ENCODE results near the gene OXA1L. TPM values are rescaled to one million over a fixed set of nuclear protein-coding genes. Genes with fewer than 3 reads are reported as not detected.
"Not testable (repeated sequence)": the region's sequence is repeated elsewhere in the genome, so short reads cannot be mapped to it uniquely, and the experiment has no call there.

OXA1L gene
- total RNA-seq, 1 experiment from 2014 or later: 76.5 TPM

GRCh38 chr14:22791301-22791700, 24.8 kb downstream of the OXA1L start:
- H3K27me3 Mint-ChIP-seq (ENCODE audit: unreplicated experiment): no peaks in the 10 kb centered on the region
- DNase-seq: no peak
- no peaks in the 10 kb centered on the region for H3K9me3 Mint-ChIP-seq (ENCODE audit: low read depth, unreplicated experiment)
- no peaks in the 10 kb centered on the region for H3K36me3 Mint-ChIP-seq (ENCODE audit: insufficient read depth, unreplicated experiment)
- no peak overlapping the region for H3K4me3 Mint-ChIP-seq (ENCODE audit: low read depth, unreplicated experiment)
- H3K4me1 Mint-ChIP-seq (ENCODE audit: low read depth, unreplicated experiment): peaks cover 12% of the 10 kb centered on the region
- intact Hi-C loops (cut with micrococcal nuclease; ENCODE audit: unreplicated experiment): no loop called here
- no peak for TF ChIP-seq CTCF (IDR thresholded peaks at IDR 0.05; ENCODE audit: unreplicated experiment)
- BruUV-seq (replicated peaks): no TSS peak
- H3K27ac Mint-ChIP-seq (ENCODE audit: unreplicated experiment): no peak overlapping the region
- CTCF ChIA-PET: interaction anchor here (0.6 to 1.0 kb wide), 2 partner anchors 31 to 48 kb away, joined by 3 to 9 read pairs; no protein-coding TSS in a partner anchor

GRCh38 chr14:22792158-22792557, 25.7 kb downstream of the OXA1L start:
- H3K27ac Mint-ChIP-seq (ENCODE audit: unreplicated experiment): no peak overlapping the region
- intact Hi-C loops (cut with micrococcal nuclease; ENCODE audit: unreplicated experiment): no loop called here
- H3K4me3 Mint-ChIP-seq (ENCODE audit: low read depth, unreplicated experiment): no peak overlapping the region
- H3K27me3 Mint-ChIP-seq (ENCODE audit: unreplicated experiment): no peaks in the 10 kb centered on the region
- no TSS peak for BruUV-seq (replicated peaks)
- H3K9me3 Mint-ChIP-seq (ENCODE audit: low read depth, unreplicated experiment): no peaks in the 10 kb centered on the region
- H3K36me3 Mint-ChIP-seq (ENCODE audit: insufficient read depth, unreplicated experiment): no peaks in the 10 kb centered on the region
- DNase-seq: no peak
- peaks cover 12% of the 10 kb centered on the region for H3K4me1 Mint-ChIP-seq (ENCODE audit: low read depth, unreplicated experiment)
- CTCF ChIA-PET: no interaction called here
- no peak for TF ChIP-seq CTCF (IDR thresholded peaks at IDR 0.05; ENCODE audit: unreplicated experiment)

GRCh38 chr14:22793550-22793949, 27.1 kb downstream of the OXA1L start:
- H3K9me3 Mint-ChIP-seq (ENCODE audit: low read depth, unreplicated experiment); BruUV-seq (replicated peaks); H3K36me3 Mint-ChIP-seq (ENCODE audit: insufficient read depth, unreplicated experiment); intact Hi-C loops (cut with micrococcal nuclease; ENCODE audit: unreplicated experiment); DNase-seq; H3K27me3 Mint-ChIP-seq (ENCODE audit: unreplicated experiment); H3K27ac Mint-ChIP-seq (ENCODE audit: unreplicated experiment); H3K4me3 Mint-ChIP-seq (ENCODE audit: low read depth, unreplicated experiment); CTCF ChIA-PET: not testable (repeated sequence)
- peaks cover 12% of the 10 kb centered on the region for H3K4me1 Mint-ChIP-seq (ENCODE audit: low read depth, unreplicated experiment)

GRCh38 chr14:22793976-22794375, 27.5 kb downstream of the OXA1L start:
- no peak for TF ChIP-seq CTCF (IDR thresholded peaks at IDR 0.05; ENCODE audit: unreplicated experiment)
- Mint-ChIP-seq H3K27ac (ENCODE audit: unreplicated experiment) (no peak overlapping the region), H3K27me3 (ENCODE audit: unreplicated experiment) (no peaks in the 10 kb centered on the region), H3K36me3 (ENCODE audit: insufficient read depth, unreplicated experiment) (no peaks in the 10 kb centered on the region), H3K4me1 (ENCODE audit: low read depth, unreplicated experiment) (peaks cover 8% of the 10 kb centered on the region), H3K4me3 (ENCODE audit: low read depth, unreplicated experiment) (no peak overlapping the region), H3K9me3 (ENCODE audit: low read depth, unreplicated experiment) (no peaks in the 10 kb centered on the region)
- DNase-seq: no peak
- CTCF ChIA-PET: no interaction called here
- intact Hi-C loops (cut with micrococcal nuclease; ENCODE audit: unreplicated experiment): no loop called here
- BruUV-seq (replicated peaks): no TSS peak

GRCh38 chr14:22794551-22794951, 28.1 kb downstream of the OXA1L start:
- no peaks in the 10 kb centered on the region for H3K36me3 Mint-ChIP-seq (ENCODE audit: insufficient read depth, unreplicated experiment)
- TF ChIP-seq CTCF (IDR thresholded peaks at IDR 0.05; ENCODE audit: unreplicated experiment): no peak
- peaks cover 2% of the 10 kb centered on the region for H3K4me1 Mint-ChIP-seq (ENCODE audit: low read depth, unreplicated experiment)
- intact Hi-C loops (cut with micrococcal nuclease; ENCODE audit: unreplicated experiment): no loop called here
- BruUV-seq (replicated peaks): no TSS peak
- DNase-seq: no peak
- H3K9me3 Mint-ChIP-seq (ENCODE audit: low read depth, unreplicated experiment): no peaks in the 10 kb centered on the region
- H3K27me3 Mint-ChIP-seq (ENCODE audit: unreplicated experiment): peaks cover 4% of the 10 kb centered on the region
- H3K4me3 Mint-ChIP-seq (ENCODE audit: low read depth, unreplicated experiment): no peak overlapping the region
- CTCF ChIA-PET: no interaction called here
- H3K27ac Mint-ChIP-seq (ENCODE audit: unreplicated experiment): no peak overlapping the region
